ENCODE results near the gene P2RY6. TPM values are rescaled to one million over a fixed set of nuclear protein-coding genes. Genes with fewer than 3 reads are reported as not detected.

The P2RY6 gene
- total and polyA plus RNA-seq, 12 donors: 0.33 to 5.9 (median 3.9) TPM

- no peak for TF ChIP-seq POLR2A (IDR thresholded peaks at IDR 0.05)
- no peak for TF ChIP-seq CTCF (IDR thresholded peaks at IDR 0.05)
- H3K4me3 ChIP-seq: peak overlapping the region in 1 of 4 donors; percentile 52
- H3K4me1 ChIP-seq (replicated peaks in 1 of 2): peaks cover 5 to 17% of the 10 kb centered on the region in 2 donors
- DNase-seq: peak in 1 of 7 donors; percentile 21
- H3K36me3 ChIP-seq (replicated peaks in 1 of 2): no peaks in the 10 kb centered on the region
- intact Hi-C loops (cut with DNase I): loop anchor here (5.0 to 10.0 kb wide), 2 partner anchors 36 to 312 kb away; partner anchors contain the start of gene ARHGEF17 (in 1 of the 2)
- H3K27ac ChIP-seq: peak overlapping the region in 2 of 5 donors; percentile 16 to 65
- 36 to 74% (median 53%) methylated on average over 6 to 40 of the region's 40 CpGs for WGBS, 4 donors
- H3K9me3 ChIP-seq (replicated peaks in 1 of 3): no peaks in the 10 kb centered on the region
- no peaks in the 10 kb centered on the region for H3K27me3 ChIP-seq
These were observed 71.1 kb downstream of the P2RY6 start for GRCh38 chr11:73343076-73343873.

- Histone ChIP-seq H3K27ac (peak overlapping the region in 2 of 5 donors; percentile 31 to 65), H3K36me3 (replicated peaks in 1 of 2) (no peaks in the 10 kb centered on the region), H3K4me3 (no peak overlapping the region), H3K4me1 (replicated peaks in 1 of 2) (peaks cover 5 to 17% of the 10 kb centered on the region in 2 donors), H3K9me3 (replicated peaks in 1 of 3) (no peaks in the 10 kb centered on the region), H3K27me3 (no peaks in the 10 kb centered on the region)
- intact Hi-C loops (cut with DNase I): loop anchor here (5.0 to 10.0 kb wide), 2 partner anchors 37 to 311 kb away; partner anchors contain the start of gene ARHGEF17 (in 1 of the 2)
- WGBS, 4 donors: 61 to 71% (median 68%) methylated on average over 14 to 20 of the region's 20 CpGs; no CpG with 5 or more reads in 1 of the 4 donors
- peak in 2 of 7 donors; percentile 48 to 87 for DNase-seq
- TF ChIP-seq CTCF (IDR thresholded peaks at IDR 0.05): no peak
- TF ChIP-seq POLR2A (IDR thresholded peaks at IDR 0.05): no peak
These were observed 72.1 kb downstream of the P2RY6 start for GRCh38 chr11:73344191-73344607.

DNA sequence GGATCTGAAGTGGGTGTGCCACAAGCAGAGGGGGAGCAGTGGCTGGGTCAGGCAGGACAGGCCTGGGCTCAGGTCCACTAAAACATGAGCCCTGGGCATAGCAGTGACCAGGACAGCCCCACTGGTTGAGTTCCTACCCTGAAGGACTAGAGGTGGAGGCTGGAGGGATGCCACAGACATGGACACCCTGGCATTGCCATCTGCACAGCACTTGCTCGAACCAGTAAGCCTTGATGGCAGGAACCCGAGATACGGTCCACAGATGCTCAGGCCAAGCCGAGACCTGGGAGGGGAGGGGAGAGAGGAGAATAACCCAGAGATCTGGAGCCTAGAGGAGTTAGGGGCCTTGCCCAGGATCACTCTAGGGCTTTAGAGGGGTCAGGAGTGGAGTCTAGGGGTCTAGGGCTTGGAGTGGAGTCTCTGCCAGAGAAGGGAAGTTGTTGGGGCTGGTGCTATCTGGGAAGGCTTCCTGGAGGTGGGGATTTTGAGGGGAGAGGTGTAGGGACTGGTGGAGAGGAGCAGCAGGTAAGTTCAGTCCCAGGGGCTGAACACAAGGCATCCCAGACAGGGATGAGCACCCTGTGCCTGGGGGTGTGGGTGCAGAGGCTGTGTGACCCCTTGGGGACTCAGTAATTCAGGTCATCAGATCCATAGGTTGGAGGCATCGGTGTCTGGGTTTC is 73.5 kb downstream of the P2RY6 start:
- no peak overlapping the region for H3K4me3 ChIP-seq
- no peaks in the 10 kb centered on the region for H3K9me3 ChIP-seq (replicated peaks in 1 of 3)
- no peak for TF ChIP-seq POLR2A (IDR thresholded peaks at IDR 0.05)
- no peak for TF ChIP-seq CTCF (IDR thresholded peaks at IDR 0.05)
- peak overlapping the region in 1 of 5 donors; percentile 65 for H3K27ac ChIP-seq
- H3K27me3 ChIP-seq: no peaks in the 10 kb centered on the region
- 79 to 87% (median 84%) methylated on average over 5 of the region's 5 CpGs for WGBS, 4 donors
- H3K4me1 ChIP-seq (replicated peaks in 1 of 2): peaks cover 5 to 17% of the 10 kb centered on the region in 2 donors
- intact Hi-C loops (cut with DNase I): loop anchor here in 1 of 2 donors (10.0 kb wide), 1 partner anchor 309 kb away; no protein-coding TSS in a partner anchor
- DNase-seq: no peak
- H3K36me3 ChIP-seq (replicated peaks in 1 of 2): no peaks in the 10 kb centered on the region
